Ovary (tissue), 3 donors: ENCODE results near the gene DACT3.

Source experiments
- EP300 ChIP-seq: sonication (generic); formaldehyde crosslinking; IDR thresholded peaks from one replicate; pipeline ENCODE4 v1.6.1; 2017; ENCODE audit warnings: antibody characterized with exemption
- TF ChIP-seq, protein P1 (sequence below), 3 donors: fragments of 450-650 bp in 2 of 3; fragments of 200-600 bp in 1 of 3; IDR thresholded peaks; one replicate each; pipeline versions ENCODE4 v1.5.1 to v1.8.0; 2016 to 2022; ENCODE audit warnings: antibody characterized with exemption in 3 of 3, mild to moderate bottlenecking in 1 of 3
- donor health status: DM: no; HTN: no; CAD: no.

DNA sequence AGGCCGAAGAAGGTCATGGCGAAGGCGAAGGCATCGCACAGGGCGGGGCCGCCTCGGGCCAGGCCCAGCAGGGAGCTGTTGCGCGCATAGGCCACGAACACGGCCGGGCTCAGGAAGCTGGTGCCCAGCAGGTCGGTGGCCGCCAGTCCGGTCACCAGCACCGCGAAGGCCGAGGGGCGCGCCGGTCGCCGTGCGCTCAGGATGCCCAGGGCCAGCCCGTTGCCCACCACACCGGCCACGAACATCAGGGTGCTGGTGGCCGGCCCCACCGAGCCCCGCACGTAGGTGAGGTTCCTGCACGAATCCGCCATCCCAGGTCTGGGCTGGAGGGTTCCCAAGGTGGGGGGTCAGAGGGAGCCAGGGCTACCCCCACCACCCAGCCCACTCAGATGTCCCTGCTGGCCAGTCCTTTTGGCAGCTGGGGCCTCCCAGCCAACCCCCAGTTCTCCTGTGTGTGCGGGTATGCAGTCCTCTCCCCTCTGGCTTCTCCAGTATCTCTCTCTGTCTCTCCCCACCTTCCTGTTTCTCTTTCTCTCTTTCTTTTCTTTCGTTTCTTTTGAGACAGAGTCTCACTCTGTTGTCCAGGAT lies 37.0 kb downstream of the DACT3 start:
- TF ChIP-seq, protein P1, sequence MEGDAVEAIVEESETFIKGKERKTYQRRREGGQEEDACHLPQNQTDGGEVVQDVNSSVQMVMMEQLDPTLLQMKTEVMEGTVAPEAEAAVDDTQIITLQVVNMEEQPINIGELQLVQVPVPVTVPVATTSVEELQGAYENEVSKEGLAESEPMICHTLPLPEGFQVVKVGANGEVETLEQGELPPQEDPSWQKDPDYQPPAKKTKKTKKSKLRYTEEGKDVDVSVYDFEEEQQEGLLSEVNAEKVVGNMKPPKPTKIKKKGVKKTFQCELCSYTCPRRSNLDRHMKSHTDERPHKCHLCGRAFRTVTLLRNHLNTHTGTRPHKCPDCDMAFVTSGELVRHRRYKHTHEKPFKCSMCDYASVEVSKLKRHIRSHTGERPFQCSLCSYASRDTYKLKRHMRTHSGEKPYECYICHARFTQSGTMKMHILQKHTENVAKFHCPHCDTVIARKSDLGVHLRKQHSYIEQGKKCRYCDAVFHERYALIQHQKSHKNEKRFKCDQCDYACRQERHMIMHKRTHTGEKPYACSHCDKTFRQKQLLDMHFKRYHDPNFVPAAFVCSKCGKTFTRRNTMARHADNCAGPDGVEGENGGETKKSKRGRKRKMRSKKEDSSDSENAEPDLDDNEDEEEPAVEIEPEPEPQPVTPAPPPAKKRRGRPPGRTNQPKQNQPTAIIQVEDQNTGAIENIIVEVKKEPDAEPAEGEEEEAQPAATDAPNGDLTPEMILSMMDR (IDR thresholded peaks at IDR 0.05), result no peak
- TF ChIP-seq EP300, result no peak
